GM19438 (cell line): ENCODE results near the gene GNB2.

Experiments
- ATAC-seq: cut with Tn5 transposase; IDR thresholded peaks from one replicate; pipeline ENCODE4 v1.9.1; 2021; ENCODE audit warnings: low read depth; ENCODE audit not compliant: unreplicated experiment

Gene GNB2

DNA sequence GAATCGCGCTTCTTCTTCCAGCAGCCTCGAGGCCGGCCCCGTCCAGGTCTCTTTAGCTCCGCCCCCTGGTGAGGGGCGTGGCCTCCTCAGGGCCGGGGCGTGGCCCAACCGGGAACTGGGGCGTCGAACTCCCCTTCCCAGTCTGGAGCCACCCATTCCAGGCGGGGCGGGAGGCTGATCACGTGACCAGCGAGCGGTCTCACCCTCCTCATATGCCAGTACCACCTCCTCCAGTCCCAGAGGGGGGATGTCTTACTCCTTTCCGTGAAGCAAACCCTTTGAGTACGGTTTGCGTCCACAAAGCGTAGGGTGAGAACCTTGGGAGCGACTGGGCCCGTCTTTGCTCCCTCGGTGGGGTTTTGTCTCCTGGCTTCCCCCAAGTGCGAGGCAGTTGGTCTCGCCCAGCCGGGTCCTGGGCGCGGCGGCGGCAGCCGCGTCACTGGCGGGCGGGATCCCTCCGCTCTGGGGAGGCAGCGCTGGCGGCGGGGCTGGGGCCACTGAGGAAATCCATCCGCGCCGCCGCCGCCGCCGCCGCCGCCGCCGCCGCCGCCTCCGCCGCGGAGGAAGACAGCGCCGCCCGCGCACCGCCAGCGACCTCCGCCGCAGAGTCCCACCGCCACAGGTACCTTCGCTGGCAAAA is at the start of gene GNB2:
Gene GNB2 (plus strand): TSS at position 439 of the 640 bp plus-strand sequence. CDS start 2,526 bp downstream, outside the sequence.
- peak; percentile 59 for ATAC-seq

- ATAC-seq, result no peak
Observed at GRCh38 chr7:100623951-100624824, 49.4 kb upstream of the GNB2 start.

GRCh38 chr7:100626055-100626454 is 47.5 kb upstream of the GNB2 start:
- no peak for ATAC-seq

DNA sequence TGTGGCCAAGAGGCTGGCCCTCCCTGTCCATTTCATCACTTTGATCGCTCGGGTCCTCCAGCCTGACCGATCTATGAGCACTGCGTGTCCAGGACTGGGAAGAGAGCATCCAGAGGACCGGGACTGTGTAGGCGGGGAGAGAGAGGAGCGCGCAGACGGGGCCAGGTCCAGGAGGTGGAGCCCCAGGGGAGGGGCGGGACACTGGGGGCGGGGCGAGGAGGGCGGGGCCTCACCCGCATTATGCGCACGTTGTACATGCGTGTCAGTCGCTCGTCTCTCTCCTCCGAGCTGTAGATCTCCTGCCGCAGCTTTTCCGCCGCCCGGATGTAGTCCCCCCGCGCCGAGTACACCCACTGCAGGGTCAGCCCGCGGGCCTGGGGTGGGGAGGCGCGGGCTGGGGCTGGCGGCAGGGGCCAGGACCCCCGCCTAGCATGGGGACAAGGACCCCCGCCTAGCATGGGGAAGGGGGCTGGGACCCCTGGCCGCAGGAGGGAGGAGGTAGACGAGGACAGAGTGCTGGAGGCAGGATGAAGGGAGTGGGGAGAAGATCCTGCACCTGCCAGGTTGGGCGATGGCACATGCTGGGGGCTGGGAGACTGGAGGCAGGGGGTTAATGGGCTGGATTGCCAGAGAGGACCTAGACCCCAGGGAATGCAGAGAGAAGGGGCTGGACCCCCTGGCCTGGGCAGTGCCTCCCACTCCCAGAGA is 46.9 kb upstream of the GNB2 start:
- peak; percentile 94 for ATAC-seq

DNA sequence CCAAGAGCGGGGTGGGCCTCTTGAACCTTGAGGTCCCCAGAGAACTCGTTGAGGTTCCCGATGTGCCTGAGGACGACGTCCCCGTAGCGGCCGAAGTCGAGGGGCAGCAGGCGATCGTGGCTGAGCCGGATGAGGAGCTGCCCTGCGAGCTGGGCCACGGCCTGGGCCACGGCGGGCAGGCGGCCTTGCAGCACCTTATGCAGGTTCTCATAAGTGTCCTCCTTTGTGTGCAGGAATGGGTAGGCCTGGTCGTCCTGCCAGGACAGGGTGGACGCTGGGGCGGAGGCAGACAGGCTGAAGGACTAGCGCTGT is 46.3 kb upstream of the GNB2 start:
- ATAC-seq, result no peak

GRCh38 chr7:100629117-100629716 is 44.3 kb upstream of the GNB2 start:
- ATAC-seq, result no peak

DNA sequence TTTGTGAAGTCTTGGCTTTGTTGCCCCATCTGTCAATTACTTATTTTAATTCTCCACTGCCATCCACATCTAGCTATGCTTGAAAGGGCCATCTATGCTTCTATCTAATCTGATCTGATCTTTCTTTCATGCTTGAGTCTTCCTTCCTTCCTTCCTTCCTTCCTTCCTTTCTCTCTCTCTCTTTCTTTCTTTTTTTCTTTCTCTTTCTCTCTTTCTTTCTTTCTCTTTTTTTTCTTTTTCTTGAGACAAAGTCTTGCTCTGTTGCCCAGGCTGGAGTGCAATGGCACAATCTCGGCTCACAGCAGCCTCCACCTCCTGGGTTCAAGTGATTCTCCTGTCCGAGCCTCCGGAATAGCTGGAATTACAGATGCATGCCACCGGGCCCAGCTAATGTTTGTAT is 43.5 kb upstream of the GNB2 start:
- ATAC-seq, result no peak

GRCh38 chr7:100632951-100633717 is 40.4 kb upstream of the GNB2 start:
- ATAC-seq, result peak; percentile 57

DNA sequence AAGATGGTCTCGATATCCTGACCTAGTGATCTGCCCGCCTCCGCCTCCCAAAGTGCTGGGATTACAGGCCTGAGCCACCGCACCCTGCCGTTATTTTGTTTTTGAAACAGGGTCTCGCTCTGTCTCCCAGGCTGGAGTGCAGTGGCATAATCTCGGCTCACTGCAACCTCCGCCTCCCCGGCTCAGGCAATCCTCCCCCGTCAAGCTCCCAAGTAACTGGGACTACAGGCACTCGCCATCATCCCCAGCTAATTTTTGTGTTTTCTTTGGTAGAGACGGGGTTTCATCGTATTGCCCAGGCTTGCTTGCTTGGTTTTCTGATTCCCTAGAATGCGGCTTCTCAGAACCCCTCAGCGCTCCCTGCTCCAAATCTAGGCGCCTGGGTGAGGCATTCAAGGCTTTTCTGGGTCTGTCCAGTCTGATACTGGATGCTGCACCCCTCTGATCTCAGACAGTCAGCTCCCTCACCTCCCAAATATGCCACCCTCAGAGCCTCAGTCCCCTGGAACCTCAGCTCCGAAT is 33.5 kb upstream of the GNB2 start:
- ATAC-seq, result no peak

- ATAC-seq, result no peak
Observed at GRCh38 chr7:100640517-100641440, 32.8 kb upstream of the GNB2 start.

- ATAC-seq, result no peak
Observed at GRCh38 chr7:100641463-100641859, 32.1 kb upstream of the GNB2 start, which contains the start of gene TFR2. Gene TFR2, minus strand, starts transcription at chr7:100641552. Its CDS starts 43 bp downstream, at chr7:100641509.

- no peak for ATAC-seq
Observed at GRCh38 chr7:100641860-100642533, 31.5 kb upstream of the GNB2 start.

DNA sequence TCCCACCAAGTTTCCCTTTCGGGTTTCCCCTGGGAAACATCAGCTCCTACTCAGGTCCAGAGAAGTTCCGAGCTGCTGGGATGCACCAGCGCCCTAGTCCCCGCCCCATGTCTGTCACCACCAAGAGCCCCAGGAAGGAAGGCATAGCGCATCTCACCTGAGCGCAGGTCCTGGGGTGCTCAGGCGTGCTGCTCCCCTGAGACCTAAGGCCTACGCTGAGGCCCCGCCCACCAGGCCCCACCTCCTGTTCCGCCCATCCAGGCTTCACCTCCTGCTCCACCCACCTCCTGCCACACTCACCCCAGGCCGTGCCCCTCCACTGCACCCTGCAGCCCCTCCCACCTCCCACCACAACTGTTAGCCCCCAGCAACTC is 31.0 kb upstream of the GNB2 start:
- no peak for ATAC-seq

- no peak for ATAC-seq
Observed at GRCh38 chr7:100649826-100650565, 23.5 kb upstream of the GNB2 start.

GRCh38 chr7:100654908-100655831 is 18.4 kb upstream of the GNB2 start:
- no peak for ATAC-seq

GRCh38 chr7:100655908-100656674 is 17.4 kb upstream of the GNB2 start, which contains the start of gene ACTL6B:
Gene ACTL6B, minus strand, starts transcription at chr7:100656448. Its CDS starts 94 bp downstream, at chr7:100656354.
- no peak for ATAC-seq
